A673 (cell line): ENCODE results near the gene SLC30A2.

ENCODE experiments used
- EZH2 ChIP-seq: fragments of 200-600 bp; sonication (generic); IDR thresholded peaks from 2 replicates; pipeline ENCODE4 v1.6.1; 2017; ENCODE audit warnings: borderline replicate concordance, low read depth, mild to moderate bottlenecking, mixed read lengths, antibody characterized with exemption, low read length; ENCODE audit not compliant: poor library complexity, severe bottlenecking
- TF ChIP-seq, protein P1 (sequence below): fragments of 300-800, 200-600 bp; sonication (generic); conservative IDR thresholded peaks from 2 replicates; pipeline ENCODE4 v1.5.1; 2017; ENCODE audit warnings: low read depth, mild to moderate bottlenecking, antibody characterized with exemption, low read length, moderate library complexity, mixed read lengths

- TF ChIP-seq, protein P1, sequence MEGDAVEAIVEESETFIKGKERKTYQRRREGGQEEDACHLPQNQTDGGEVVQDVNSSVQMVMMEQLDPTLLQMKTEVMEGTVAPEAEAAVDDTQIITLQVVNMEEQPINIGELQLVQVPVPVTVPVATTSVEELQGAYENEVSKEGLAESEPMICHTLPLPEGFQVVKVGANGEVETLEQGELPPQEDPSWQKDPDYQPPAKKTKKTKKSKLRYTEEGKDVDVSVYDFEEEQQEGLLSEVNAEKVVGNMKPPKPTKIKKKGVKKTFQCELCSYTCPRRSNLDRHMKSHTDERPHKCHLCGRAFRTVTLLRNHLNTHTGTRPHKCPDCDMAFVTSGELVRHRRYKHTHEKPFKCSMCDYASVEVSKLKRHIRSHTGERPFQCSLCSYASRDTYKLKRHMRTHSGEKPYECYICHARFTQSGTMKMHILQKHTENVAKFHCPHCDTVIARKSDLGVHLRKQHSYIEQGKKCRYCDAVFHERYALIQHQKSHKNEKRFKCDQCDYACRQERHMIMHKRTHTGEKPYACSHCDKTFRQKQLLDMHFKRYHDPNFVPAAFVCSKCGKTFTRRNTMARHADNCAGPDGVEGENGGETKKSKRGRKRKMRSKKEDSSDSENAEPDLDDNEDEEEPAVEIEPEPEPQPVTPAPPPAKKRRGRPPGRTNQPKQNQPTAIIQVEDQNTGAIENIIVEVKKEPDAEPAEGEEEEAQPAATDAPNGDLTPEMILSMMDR, result no peak
- no peak for TF ChIP-seq EZH2
Observed at GRCh38 chr1:26079960-26080814, 34.3 kb upstream of the SLC30A2 start.
